Bone marrow (tissue), 2 donors: ENCODE measurements around the gene AKAP8.
"Not testable (repeated sequence)": the region's sequence is repeated elsewhere in the genome, so short reads cannot be mapped to it uniquely, and the experiment has no call there.

ENCODE experiments used
- DNase-seq, 2 donors: peaks; one replicate each; lab custom pipeline; 2025; lab: John Stamatoyannopoulos, UW

AKAP8 gene

DNA sequence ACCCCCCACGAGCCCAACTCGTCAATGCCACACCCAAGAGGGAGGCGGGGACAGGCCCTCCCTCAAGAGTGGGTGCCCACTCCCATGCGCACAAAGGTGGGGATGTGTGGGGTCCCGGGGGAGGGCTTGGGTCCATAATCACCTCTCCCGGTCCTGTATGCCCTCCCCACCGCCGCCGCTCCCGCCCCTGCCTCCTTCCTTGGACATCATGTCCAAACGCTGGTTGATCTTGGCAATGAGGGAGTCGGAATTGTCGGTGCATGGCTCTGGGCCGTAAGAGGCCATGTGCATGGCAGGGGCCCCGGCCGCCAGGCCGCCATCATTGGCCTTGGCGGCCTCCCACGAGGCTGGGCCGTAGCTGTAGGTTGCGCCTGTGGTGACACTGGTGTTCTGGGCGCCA is 5.9 kb downstream of the AKAP8 start:
- no peak for DNase-seq

DNA sequence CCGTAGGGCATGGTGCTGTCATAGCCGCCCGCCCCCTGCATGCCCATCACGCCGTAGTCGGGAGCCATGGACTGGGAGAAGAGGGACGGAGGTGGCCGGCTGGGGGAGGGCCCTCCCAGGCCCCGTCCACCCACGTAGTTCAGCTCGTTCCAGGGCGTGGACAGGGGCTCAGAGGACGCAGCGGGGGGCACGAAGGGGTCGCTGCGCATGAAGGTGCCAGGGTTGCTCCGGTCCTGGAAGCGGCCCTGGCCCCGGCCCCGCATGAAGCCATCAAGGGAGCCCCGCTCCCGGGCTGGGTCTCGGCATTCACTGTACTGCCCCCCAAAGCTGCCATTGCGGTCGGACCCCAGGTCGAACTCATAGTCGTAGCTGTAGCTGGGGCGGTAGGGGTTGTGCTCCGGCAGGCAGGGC is 6.7 kb downstream of the AKAP8 start:
- DNase-seq, result no peak

DNA sequence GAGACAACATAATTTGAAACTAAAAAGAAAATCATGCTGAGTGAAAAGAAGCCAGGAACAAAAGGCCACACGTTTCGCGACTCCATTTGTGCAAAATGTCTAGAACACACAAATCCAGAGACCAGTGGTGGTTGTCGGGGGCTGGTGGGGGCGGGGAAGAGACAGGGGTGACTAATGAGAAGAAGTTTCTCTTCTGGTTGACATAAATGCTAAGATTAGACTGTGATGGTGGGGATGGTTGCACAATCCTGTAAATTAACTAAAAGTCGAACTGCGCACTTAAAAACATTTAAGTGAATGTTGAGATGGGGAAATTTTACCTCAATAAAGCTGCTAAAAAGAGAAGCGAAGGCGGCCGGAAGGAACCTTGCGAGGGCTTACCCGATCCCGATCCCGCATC is 7.1 kb downstream of the AKAP8 start:
- no peak for DNase-seq

DNA sequence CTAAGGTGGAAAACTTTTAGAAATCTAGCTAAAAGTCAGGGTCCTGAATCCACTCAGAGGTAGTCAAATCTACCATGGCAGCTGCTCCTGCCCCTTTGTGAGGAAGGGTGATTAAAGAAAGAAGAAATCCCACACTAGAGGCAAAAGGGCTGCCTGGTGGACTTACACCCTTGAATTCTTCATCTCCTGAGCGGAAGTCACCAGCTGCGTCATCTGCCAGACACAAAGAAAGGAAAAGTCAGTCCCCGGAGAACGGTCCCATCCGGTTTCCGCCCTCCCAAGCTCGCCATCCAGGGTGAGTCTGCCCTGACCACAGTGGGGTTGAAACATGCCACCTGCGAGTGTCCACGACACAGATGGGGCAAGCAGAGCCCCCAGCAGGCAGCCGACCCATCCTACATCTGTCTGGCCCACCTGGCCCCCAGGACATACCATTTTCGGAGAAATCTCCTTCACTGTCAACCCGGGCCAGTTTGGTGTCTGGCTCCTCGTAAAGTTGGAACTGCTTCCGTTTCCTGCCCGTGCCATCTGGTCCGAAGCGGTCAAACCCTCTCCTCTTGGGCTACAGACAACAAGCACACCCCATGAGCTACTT is 7.7 kb downstream of the AKAP8 start:
- no peak for DNase-seq

DNA sequence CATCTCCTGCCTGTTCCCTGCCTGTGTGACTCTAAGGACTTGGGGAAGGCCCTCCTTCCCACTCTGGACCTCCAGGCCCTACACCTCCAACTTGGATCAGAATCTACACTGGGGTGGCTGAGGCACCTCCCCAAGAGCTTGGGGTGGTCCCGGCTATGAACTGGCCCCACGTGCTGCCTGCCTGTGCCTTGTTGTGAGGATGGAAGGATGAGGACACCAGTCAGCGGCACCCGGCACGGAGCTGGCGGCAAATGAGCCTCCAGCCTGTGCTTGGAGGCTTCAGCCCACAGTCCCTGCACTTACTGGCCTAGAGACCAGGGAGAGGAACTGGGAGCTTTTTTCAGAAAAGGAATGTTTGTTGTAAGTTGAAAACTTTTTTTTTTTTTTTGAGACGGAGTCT is 8.5 kb downstream of the AKAP8 start:
- no peak for DNase-seq

DNA sequence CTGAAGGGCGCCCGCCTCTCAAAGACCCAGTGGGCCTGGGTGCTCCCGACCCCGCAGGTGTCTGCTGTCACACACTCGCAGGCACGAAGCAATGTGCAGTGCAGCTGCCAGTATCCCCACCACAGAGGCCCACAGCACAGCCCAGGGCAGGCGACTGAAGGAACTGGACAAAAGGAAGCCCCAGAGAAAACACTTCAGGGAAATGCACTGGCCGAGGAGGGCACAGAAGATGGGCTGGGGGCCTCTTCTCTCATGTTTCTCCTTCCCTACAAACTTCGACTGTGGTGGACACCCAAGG is 10.0 kb downstream of the AKAP8 start:
- DNase-seq, result no peak

DNA sequence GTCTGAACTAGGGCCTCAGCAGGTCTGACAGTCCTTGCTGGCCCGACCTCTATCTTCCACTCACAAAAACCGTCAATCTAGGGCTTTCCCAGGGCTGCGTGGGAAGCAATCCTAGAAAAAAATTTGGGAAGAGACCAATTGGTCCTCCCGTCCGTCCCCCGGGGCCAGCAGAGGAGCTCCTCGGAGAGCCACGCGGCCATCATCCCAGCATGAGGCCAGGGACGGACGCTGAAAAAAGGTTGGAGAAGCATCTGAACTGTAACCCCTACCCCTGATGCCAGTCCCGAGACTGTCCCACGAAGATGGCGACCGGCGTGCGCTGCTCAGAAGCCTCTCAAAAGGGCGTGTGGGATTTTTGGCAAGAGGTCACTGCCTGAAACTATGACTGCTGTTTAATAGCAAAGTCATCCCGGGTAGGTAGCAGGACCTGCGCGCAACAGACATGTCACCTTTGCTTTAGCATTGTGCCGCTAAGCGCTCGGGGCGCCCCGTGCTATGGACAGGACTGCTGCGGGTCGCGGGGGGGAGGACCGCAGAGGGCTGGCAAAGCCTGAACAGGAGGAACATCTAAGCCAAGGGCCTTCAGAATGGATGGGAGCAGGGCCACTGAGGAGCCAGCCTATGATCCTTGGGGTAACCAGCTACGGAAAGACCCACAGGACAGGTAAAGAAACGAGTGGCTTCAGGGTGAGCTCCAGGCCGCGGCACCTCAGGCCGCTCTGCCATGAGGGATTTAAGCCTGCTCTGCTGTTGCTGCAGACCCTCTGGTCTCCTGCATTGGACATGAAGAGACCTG is 10.6 kb downstream of the AKAP8 start:
- no peak for DNase-seq

DNA sequence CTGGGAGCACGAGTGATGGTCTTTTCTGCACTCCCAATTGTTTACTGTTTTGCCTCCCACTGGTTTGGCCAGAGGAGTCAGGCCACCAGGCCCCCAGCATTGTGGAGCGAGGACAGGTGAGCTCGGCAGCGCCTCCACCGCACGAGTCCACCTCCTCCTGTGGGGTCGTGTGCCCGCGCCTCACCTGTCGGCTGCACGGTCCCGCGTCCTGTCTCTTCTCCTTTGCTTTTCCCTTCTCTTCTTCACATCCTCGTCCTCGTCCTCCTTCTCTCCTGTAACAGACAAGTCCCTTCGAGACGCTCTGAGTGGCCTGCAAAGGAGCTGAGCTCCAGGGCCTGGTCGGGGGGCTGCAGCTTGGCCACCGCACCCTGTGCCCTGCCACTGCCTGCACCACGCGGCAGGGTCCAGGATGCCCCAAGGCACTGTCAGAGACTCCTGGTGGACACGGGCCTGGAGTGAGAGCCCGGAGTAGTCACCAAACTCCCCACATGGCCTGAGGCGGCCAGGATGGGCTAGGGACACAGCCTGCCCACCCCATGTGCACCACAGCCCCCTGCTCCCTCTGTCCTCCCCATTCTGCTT is 11.4 kb downstream of the AKAP8 start:
- no peak for DNase-seq

DNA sequence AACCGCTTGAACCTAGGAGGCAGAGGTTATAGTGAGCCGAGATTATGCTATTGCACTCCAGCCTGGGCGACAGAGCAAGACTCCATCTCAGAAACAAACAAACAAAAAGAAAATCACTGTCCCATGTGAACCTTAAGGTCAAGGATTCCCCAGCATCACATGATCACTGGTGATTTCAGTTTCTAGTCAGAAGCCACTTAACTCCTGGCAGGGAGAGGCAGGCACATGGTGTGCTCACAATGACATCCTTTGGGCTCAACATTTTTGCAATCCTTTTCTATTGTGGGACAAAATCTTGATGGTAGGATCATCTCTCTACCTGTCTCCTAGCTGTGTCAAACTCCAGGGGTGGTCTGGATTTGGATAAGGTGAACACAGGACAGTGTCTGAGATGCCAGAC is 12.1 kb downstream of the AKAP8 start:
- no peak for DNase-seq

DNA sequence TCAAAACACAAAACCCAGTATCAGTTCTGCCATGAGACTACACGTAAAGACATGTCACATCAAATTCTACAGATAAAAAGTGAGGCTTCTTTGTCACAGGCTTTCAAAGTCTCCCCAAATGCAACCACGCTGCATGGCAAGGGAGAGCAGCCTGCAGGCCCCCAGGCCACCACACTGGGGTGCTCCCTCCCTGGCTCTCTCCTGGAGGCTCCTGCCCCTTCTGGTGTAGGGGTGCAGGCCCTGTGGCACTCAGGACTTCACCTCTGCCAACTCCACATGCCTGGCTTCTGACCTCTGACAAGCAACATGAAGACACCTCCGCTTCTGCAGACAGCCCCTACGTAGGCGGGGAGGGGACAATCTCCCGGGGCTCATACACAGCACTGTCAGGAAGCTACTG is 14.3 kb downstream of the AKAP8 start:
- DNase-seq, result no peak

DNA sequence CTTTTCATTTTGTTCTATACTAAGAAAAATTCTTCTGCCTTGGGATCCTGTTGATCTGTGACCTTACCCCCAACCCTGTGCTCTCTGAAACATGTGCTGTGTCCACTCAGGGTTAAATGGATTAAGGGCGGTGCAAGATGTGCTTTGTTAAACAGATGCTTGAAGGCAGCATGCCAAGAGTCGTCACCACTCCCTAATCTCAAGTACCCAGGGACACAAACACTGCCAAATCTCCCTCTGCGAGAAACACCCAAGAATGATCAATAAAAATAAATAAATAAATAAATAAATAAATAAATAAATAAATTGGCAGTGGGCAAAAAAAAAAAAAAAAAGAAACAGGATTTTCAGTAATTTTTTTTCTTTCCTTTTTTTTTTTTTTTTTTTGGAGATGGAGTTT is 15.8 kb downstream of the AKAP8 start:
- DNase-seq, result not testable (repeated sequence)

DNA sequence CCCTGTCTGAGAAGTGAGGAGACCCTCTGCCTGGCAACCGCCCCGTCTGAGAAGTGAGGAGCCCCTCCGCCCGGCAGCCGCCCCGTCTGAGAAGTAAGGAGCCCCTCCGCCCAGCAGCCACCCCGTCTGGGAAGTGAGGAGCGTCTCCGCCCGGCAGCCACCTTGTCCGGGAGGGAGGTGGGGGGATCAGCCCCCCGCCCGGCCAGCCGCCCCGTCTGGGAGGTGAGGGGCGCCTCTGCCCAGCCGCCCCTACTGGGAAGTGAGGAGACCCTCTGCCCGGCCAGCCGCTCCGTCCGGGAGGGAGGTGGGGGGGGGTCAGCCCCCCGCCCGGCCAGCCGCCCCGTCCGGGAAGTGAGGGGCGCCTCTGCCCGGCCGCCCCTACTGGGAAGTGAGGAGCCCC is 16.5 kb downstream of the AKAP8 start:
- DNase-seq, result not testable (repeated sequence)

DNA sequence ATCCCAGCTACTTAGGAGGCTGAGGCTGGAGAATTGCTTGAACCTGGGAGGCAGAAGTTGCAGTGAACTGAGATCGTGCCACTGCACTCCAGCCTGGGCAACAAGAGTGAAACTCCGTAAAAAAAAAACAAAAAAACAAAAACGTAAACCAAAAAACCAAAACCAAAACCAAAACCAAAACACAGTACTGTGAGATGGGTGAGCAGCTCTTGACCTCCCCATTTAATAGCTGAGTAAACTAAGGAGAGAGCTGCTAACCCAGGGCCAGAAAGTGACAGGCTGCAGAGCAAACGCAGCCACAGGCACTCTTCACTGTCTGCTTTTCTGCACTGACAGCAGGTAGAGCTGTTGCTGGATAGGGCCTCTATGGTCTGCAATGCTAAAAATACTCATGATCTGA is 19.6 kb downstream of the AKAP8 start:
- not testable (repeated sequence) for DNase-seq

DNA sequence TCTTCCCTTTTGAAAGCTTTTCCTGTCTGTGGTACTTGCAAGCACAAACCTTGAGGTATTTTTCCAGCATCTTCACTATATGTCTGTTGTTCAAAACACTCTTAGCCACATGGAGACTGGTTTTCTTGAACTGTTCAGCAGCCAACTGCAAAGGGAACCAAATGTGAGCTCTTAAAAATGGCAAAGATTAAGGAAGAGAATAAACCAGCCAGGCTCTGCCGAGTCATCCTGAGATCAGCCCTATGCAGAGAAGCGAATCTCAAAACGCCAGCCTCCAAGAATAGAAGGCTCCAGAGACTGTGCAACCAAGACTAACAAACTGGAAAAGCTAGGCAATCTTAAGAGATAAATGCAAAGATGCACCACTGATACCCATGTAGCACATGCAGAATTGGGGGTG is 20.7 kb downstream of the AKAP8 start:
- DNase-seq, result no peak

DNA sequence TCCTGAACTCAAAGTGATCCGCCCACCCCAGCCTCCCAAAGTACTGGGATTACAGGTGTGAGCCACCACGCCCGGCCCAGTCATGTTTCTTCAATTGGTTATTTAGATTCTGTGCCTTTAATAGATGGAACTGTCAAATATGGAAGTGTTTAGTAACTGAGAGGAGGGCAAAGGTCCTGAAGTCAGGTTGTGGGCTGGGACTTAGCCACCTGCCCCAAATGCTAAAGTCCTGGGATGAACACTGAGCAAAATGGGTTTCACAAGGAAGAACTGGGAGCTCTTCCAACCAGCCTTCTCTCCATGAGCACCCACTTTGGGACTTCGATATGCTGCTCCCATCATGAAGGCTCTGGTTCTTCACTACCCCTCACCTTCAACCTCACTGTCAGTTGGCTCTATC is 21.7 kb downstream of the AKAP8 start:
- DNase-seq, result no peak

DNA sequence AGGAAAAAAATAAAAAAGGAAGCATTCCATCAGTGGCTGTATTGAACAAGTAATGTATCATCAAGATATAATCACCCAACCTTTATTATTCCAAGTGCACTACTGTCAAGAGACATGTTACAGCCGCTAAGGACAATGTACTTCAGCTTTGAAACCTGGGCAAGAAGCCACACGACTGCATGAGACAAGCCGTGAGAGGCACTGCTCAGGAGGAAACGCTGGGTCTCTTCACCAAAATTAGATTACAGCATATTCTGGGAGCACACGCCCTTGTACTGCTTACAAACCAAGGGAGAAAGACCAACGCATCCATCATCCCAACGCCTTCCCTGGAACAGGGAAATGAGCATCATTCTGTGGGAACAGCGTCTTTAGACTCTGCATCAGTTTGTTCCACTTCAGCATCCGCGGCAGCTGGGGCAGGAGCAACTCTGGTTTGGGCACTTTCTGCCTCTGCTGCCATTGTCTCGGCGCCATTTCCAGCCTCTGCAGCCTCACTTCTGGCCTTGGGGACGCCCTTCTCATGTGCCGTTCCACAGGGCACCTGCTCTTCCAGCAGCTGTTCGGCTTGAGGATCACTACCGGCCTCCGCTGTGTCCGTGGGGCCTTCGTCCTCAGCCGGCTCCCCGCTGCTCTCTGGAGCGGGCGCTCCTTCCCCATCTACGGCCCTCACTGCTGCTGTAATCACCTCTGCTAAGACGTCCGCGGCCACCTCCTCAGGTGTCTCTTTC is 24.9 kb downstream of the AKAP8 start:
- no peak for DNase-seq

DNA sequence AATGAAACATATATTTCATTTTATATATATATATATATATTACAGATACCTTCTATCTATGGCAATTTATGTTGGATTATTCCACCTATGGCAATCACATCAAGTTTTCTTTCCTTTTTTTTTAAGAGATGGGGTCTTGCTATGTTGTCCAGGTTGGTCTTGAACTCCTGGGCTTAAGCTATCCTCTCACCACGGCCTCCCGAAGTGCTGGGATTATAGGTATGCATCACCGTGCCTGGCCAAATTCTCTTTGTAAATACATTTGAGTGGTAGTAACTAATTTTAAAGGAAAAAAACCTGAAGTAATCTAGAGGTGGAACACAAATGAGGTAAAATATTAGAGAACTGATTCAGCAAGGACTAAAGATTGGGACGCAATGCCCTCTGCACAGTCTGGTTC is 25.7 kb downstream of the AKAP8 start:
- DNase-seq, result no peak

DNA sequence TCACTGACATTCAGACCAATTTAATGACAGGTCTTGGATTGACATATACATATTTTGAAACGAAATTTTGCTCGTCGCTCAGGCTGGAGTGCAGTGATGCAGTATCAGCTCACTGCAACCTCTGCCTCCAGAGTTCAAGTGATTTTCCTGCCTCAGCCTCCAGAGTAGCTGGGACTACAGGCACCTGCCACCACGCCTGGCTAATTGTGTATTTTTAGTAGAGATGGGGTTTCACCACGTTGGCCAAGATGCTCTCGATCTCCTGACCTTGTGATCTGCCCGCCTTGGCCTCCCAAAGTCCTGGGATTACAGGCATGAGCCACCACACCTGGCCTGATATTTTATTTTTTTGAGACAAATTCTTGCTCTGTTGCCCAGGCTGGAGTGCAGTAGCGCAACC is 27.1 kb downstream of the AKAP8 start:
- not testable (repeated sequence) for DNase-seq

DNA sequence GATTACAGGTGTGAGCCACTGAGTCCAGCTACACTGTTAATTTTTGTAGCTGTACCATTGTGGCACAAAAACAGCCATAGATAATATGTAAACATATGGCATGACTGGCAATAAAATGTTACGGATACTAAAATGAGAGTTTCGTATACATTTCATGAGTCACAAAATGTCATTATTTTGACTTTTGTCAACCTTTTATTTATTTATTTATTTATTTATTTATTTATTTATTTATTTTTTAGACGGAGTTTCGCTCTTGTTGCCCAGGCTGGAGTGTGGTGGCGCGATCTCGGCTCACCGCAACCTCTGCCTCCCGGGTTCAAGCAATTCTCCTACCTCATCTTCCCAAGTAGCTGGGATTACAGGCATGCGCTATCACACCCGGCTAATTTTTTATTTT is 38.3 kb downstream of the AKAP8 start:
- not testable (repeated sequence) for DNase-seq

DNA sequence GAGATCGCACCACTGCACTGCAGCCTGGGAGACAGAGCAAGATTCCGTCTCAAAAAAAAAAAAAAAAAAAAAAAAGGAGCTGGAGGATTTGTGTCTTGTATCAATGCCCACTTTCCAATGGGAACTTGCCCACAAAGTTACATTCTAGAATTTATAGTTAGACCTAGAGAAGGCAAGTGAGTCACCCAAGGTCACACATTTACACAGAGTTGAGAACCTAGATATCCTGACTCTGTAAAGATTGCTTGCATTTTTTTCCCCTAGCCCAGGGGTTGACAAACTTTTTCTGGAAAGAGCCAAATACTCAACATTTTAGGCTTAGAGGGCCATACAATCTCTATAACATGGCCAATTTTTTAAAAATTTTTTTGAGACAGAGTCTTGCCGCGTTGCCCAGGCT is 39.5 kb downstream of the AKAP8 start:
- DNase-seq, result no peak

DNA sequence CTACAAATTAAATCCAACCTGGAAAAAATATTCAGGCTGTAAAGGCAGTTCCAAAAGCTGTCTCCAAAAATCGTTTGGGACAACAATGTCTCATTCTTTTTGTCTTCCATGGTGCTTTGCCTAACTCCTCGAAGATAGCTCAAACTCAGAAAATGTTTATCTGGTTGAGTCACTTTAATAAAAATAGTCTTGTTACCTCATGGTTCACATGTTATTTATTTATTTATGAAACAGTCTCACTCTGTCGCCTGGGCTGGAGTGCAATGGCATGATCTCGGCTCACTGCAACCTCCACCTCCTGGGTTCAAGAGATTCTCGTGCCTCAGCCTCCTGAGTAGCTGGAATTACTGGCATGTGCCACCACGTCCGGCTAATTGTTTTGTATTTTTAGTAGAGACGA is 42.4 kb downstream of the AKAP8 start:
- DNase-seq, result no peak

DNA sequence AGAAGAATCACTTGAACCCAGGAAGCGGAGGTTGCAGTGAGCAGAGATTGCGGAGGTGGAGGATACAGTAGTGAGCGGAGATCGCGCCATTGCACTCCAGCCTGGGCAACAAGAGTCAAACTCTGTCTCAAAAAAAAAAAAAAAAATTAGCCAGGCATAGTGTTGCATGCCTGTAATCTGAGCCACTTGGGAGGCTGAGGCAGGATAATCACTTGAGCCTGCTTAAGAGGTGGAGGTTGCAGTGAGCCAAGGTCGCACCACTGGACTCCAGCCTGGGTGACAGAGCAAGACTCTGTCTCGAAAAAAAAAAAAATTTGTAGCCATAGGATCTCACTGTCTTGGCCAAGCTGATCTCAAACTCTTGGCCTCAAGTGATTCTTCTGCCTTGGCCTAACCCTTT is 43.6 kb downstream of the AKAP8 start:
- not testable (repeated sequence) for DNase-seq
